ENCODE data around the gene HES2.
"Not testable (repeated sequence)": the region's sequence is repeated elsewhere in the genome, so short reads cannot be mapped to it uniquely, and the experiment has no call there.

HES2 gene

DNA sequence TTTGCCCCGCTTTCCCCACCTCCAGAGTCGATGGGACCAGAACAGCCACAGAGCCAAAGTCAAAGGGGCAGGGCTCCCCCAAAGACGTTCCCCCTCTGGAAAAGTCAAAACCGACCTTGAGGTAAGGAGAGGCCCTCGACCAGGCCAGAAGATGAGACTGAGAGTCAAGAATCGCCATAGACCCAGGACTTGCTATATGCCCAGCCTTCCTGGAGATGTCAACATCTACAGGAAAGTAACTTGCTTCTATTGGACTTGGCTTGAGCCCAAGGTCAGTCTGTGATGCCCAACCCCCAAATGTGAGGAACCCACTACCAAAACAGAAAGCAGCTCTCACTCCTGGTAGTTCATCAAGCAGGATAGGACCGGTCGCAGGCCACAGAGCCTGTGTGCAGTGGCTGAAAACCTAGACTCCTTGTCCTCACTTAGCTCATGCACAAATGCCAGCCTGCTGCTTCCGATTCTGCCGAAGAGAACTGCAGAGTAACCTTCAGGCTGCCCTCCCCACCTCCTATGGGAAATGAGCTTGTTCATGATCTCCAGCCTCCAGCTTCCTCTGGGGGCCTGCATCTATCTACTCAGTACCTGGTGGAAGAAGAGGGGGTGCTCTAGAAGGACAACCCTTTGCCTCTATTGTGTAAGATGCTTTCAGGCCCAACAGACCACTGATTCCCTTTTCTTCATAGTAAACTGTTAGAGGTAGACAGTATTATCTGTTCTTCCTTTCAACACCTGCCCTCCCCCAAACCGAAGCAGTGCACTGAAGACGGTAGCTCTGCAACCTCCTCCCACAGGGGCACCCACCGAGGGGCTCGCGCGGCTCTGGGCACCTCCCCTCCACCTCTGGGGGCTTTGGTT lies 27.5 kb downstream of the HES2 start:
- DNase-seq (ENCODE audit: low read depth in 1 of 2, low spot score in 1 of 2), result no peak

DNA sequence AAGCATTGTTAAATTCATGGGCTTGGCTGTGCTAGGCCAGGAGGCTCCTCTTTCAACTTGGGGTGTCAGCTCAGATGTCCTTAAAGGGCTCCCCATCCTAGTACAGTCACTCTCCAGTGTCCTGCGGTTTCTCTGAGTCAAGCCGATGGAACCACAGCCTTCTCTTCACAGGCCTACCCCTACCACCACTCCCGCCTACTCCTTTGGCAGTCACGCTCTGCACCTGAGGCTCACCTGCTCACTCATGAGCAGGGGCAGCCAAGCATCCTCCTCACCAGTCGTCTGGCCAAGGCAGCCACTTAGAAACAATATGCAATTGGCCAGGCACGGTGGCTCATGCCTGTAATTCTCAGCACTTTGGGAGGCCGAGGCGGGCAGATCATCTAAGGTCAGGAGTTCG lies 29.7 kb downstream of the HES2 start:
- no peak for DNase-seq (ENCODE audit: low read depth in 1 of 2, low spot score in 1 of 2)

DNA sequence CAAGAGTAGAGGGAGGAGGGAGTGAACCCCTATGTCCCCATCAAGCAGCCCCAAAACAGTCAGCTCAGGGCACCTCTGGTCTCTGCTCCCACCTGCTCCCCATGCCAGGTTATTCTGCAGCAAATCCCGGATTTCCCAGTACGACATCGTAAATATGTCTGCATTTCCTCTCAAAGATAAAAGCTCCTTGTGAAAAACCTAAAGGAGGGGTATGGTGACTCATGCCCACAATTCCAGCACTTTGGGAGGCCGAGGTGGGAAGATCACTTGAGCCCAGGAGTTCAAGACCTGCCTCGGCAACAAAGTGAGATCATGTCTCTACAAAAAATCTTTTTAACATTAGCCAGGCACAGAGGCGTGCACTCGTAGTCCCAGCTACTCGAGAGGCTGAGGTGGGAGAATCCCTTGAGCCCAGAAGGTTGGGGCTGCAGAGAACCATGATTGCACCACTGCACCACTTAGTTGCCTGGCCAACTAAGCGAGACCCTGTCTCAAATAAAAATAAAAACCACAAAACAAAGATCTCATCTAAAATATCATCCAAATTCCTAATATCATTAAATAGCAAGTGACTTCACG lies 33.3 kb downstream of the HES2 start:
- DNase-seq (ENCODE audit: low read depth in 1 of 2, low spot score in 1 of 2), result no peak

DNA sequence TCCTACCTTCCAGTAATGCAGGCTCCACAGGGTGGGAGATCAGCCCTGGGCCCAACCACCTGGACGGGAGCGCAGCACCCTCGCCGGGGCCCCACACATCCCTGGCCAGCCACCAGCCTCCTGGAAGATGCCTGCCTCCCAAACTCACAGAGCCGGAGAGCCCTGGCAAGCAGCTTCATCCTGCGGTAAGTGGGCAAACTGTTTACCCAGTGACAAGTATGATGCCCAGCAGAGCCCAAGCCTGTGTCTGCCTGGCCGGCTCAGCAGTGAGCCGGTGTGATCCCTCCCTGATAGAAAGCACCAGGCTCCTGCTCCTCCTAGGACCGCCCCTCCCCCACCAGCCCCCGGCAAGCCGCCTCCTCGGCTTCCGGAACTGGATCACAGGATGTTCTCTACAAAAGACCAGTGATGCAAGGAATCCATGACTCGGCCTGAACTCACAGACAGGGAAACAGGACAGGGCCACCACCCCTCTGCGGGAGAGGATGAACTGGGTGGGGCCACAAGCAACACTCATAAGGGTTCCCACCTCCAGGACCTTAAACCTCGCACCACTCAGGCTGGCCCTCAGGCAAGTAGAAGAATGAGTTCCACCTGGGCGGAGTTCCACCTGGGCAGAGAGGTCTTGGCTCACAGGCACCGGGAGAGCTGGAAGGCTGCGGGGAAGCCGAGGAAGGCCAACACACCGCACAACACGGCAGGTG lies 34.1 kb downstream of the HES2 start:
- DNase-seq (ENCODE audit: low read depth in 1 of 2, low spot score in 1 of 2), result no peak

DNA sequence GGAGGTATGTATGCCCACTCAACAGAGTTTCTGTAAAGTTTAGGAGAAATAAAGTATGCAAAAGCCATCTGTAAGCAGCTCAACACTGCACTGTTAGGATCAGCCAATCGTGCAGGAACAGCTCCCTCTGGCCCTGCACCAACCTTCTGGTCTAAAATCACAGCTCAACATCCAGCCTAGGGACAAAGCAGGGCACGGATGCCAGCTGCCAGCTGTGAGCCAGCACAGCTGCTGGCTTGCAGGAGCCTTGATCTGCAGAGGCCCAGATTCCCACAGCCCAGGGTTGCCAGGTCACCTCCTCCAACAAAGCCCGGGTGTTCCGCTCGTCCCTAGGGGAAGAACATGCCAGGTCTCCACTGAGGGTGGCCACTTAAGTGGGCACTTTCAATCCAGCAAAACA lies 34.8 kb downstream of the HES2 start:
- DNase-seq (ENCODE audit: low read depth in 1 of 2, low spot score in 1 of 2), result no peak

DNA sequence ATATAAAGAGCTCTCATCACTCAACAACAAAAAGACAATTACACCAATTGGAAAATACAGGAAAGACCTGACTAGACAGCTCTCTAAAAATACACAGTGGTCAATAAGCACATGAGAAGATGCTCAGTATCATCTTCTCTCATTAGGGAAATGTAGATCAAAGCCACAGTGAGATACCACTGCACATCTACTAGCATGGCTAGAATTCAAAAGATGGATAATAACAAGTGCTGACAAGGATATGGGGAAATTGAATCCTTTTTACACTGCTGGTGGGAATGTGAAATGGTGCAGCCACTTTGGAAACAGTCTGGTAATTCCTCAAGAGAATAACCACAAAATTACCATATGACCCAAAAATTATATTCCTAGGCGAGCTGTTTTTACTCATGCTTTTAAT lies 35.6 kb downstream of the HES2 start:
- DNase-seq (ENCODE audit: low read depth in 1 of 2, low spot score in 1 of 2), result no peak

DNA sequence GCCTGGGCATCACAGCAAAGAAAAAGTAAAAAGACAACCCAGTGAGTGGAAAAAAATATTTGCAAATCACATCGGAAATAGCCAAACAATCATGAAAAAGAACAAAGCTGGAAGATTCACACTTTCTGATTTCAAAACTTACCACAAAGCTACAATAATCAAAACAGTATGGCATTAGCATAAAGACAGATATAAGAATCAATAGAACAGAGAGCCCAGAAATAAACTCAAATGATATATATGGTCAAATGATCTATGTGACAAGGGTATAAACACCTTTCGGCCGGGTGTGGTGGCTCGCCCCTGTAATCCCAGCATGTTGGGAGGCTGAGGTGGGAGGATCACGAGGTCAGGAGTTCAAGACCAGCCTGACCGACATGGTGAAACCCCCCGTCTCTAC lies 39.7 kb downstream of the HES2 start:
- no peak for DNase-seq (ENCODE audit: low read depth in 1 of 2, low spot score in 1 of 2)

DNA sequence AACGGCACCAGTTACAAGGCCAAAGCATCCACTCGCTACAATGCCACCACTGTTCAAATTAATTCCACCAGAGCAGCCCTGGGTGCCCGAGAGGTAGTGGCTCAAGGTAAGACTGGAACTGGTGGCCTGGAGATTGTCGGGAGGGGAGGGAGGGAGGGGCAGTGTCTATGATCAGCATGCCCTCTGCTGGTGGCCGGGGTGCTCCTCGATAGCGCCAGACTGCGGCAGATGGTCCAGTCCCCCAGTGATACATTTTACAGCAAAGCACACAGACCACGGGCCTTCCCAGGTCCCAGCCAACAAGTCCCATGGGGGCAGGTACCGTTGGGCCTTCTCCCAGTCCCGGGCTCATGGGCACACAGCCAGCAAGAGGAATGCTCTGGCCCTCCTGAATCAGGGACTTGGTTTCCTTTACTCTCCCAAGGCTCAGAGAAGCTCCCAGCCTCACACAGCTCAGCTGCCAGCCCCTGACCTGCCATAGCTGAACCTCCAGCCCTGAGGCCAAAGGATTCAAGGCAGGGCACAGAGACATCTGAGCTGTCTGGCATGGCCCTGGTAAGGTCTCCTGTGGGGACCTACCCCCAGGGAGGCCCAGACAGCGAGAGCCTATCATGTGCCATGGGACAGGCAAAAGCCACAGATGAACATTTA lies 41.5 kb downstream of the HES2 start:
- DNase-seq (ENCODE audit: low read depth in 1 of 2, low spot score in 1 of 2), result no peak

DNA sequence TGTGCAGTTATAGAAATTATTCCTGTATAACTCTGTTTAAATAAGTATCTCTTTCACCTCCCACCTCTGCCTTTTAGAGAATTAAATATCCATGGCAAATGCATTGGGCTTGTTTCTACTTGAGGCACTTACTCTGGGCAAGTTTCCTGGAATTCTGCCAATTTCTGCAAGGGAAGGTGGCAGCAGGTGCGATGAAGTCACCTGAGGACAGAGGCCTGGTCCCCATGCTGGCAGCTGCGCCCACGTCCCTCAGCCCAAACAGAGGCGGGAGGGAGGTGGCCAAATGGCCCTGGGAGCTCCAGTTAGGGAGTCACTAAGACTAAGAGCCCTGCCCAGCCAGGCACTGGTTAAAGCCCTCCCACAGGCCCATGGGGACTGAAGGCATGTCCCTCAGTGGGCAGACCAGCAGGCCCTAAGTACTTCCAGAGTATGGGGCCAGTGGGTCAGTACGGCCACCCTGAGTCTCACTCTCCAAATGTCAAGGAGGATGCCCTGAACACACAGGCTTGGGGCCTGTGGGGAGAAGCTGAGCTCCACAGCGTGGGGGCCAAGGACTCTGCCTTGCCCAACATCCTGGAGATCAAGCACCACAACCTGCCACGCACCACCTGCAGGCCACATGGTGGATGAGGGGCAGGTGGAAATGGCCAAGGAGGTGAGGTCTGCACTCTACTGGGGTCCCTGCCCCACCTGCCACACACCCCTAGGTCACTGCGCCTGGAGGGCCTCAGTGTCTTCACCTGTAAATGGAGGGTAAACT lies 45.6 kb downstream of the HES2 start:
- no peak for DNase-seq (ENCODE audit: low read depth in 1 of 2, low spot score in 1 of 2)

DNA sequence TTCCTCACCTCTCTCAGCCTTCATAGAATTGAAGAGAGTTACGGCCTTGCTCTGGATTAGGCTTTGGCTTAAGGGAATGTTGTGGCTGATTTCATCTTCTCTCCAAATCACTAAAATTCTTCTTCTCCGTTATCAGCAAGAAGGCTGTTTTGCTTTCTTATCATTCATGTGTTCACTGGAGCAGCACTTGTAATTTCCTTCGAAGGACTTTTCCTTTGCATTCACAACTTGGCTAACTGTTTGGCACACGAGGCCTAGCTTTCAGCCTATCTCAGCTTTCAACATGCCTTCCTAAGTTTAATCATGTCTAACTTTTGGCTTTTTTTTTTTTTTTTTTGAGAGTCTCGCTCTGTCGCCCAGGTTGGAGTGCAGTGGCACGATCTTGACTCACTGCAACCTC lies 47.5 kb downstream of the HES2 start:
- not testable (repeated sequence) for DNase-seq (ENCODE audit: low read depth in 1 of 2, low spot score in 1 of 2)

DNA sequence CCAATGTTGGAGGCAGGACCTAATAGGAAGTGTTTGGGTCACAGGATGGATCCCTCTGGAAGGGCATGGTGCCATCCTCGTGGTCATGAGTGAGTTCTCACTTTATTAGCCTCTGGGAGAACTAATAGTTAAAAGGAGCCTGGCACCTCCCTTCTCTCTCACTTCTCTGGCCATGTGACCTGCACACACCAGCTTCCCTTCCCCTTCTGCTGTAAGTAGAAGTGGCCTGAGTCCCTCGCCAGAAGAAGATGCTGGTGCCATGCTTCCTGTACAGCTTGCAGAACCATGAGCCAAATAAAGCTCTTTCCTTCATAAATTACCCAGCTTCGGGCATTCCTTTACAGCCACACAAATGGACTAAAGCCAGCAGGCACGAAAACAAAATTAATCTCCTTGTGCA lies 49.7 kb downstream of the HES2 start:
- no peak for DNase-seq (ENCODE audit: low read depth in 1 of 2, low spot score in 1 of 2)

DNA sequence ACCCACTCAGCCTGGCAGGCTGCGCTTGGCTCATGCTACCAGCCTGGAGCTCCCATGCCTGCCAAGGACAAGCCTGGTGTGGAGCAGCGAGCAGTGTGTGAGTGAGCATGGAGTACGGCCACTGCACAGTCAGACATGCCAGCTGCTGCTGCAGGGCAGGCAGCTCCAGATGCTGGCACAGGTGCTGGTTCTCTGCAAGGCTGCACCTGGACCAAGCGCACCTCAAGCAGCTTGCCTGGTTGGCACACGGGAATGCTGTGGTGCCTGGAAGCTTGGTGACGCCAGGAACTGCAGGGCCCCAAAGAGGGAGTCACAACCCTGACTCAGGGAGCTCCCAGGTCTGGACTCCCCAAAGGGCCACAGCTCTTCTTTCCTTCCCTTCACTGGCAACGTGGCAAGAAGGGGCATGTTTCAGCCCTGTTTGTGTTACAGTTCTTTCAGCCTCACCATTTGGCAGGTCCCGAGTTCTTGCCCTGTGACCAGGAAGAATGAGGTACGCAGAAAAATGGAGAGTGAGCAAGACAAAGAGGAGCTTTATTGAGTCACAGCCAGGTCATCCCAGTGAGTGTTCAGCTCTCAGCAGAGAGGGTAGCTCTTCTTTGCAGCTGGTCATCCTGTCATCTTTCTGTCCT lies 52.2 kb downstream of the HES2 start:
- DNase-seq (ENCODE audit: low read depth in 1 of 2, low spot score in 1 of 2), result no peak

DNA sequence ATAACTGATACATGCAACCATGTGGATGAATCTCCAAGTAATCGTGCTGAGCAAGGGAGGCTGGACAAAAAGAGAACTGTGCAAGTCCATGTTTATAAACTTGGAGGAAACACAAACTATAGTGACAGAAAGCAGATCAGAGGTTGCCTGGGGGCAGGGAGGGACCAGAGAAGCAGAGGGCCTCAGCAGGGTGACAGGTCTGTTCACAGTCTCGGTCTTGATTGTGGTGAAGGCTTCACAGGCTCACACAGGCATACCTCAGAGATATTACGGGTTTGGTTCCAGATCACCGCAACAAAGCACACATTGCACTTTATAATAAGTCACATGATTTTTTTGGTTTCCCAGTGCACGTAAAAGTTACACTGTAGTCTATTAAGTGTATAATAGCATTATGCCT lies 54.7 kb downstream of the HES2 start:
- DNase-seq (ENCODE audit: low read depth in 1 of 2, low spot score in 1 of 2), result peak in 1 of 2 donors; percentile 27

DNA sequence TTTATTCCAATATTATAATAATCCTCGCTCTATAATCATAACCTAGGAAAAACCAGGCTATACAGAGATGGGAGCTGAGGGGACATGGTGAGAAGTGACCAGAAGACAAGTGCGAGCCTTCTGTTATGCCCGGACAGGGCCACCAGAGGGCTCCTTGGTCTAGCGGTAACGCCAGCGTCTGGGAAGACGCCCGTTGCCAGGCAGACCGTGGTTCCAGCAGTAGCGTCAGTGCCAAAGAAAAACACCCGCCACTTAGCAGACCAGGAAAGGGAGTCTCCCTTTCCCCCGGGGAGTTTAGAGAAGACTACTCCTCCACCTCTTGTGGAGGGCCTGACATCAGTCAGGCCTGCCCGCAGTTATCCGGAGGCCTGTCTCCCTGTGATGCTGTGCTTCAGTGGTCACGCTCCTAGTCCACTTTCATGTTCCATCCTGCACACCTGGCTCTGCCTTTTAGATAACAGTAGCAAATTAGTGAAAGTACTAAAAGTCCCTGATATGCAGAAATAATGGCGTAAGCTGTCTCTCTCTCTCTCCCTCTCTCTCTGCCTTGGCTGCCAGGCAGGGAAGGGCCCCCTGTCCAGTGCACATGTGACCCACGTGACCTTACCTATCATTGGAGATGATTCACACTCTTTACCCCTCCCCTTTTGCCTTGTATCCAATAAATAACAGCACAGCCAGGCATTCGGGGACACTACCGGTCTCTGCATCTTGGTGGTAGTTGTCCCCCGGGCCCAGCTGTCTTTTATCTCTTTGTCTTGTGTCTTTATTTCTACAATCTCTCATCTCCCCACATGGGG lies 56.4 kb downstream of the HES2 start:
- not testable (repeated sequence) for DNase-seq (ENCODE audit: low read depth in 1 of 2, low spot score in 1 of 2)

Measured in activated CD4-positive, alpha-beta T cell treated with anti-CD3 and anti-CD28 coated beads, Interleukin-2, amount 50 U/mL, for 24 hours (primary cell).